GM10266 (cell line): ENCODE data around the gene KCTD17.

Experiments
- DNase-seq: peaks from one replicate; pipeline ENCODE4 v3.0.0; 2012; ENCODE audit errors: extremely low spot score
- CTCF ChIP-seq: IDR thresholded peaks from 2 replicates; pipeline ENCODE4 v1.5.1; 2012; ENCODE audit warnings: mild to moderate bottlenecking, low read depth; ENCODE audit not compliant: control insufficient read depth, insufficient read depth; ENCODE audit errors: missing control alignments

KCTD17 gene

GRCh38 chr22:37100589-37101127 is 49.1 kb downstream of the KCTD17 start:
- no peak for TF ChIP-seq CTCF
- DNase-seq, result no peak

- TF ChIP-seq CTCF, result no peak
- DNase-seq, result no peak
These were observed 49.9 kb downstream of the KCTD17 start for GRCh38 chr22:37101311-37102066.

- DNase-seq, result no peak
- TF ChIP-seq CTCF, result no peak
These were observed 51.6 kb downstream of the KCTD17 start for GRCh38 chr22:37103151-37103550.

GRCh38 chr22:37103656-37104452 is 52.3 kb downstream of the KCTD17 start:
- no peak for DNase-seq

GRCh38 chr22:37105154-37105553 is 53.6 kb downstream of the KCTD17 start:
- DNase-seq, result no peak
- no peak for TF ChIP-seq CTCF

More at GRCh38 chr22:37103656-37104452, 52.3 kb downstream of the KCTD17 start:
- TF ChIP-seq CTCF, result no peak

- no peak for DNase-seq
- TF ChIP-seq CTCF, result no peak
These were observed 54.4 kb downstream of the KCTD17 start for GRCh38 chr22:37105990-37106389.
